Urothelium cell line (cell line): ENCODE data around the gene THRB.

Experiments
- DNase-seq: peaks from one replicate; pipeline ENCODE4 v3.0.0; 2011; ENCODE audit warnings: low spot score, mixed read lengths
- FAIRE-seq: peaks from 2 replicates; lab custom pipeline; 2011; peaks lifted over from hg19 to GRCh38; lab: Jason Lieb, UNC

Gene THRB

GRCh38 chr3:24492971-24493551, 1.6 kb downstream of the THRB start:
- DNase-seq (no peak), FAIRE-seq (no peak)

DNA sequence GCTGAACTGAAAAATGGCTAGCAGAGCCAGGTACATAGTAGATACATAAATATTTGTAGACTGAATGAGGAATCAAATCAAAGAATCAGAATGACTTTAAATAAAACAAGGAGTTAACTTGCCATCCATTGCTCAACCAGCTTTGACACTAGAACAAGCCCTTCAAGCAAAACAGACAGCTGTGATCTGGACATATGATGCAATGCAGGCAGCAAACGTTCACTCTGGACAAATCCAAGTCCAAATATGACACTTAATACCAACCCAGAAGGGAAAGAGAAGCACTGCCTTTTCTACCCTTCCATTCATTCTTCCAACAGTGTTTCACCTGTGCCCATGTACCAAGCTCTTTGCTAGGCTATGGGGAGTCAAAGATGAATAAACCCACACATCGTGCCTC, 4.5 kb downstream of the THRB start:
- DNase-seq = no peak
- FAIRE-seq = no peak

DNA sequence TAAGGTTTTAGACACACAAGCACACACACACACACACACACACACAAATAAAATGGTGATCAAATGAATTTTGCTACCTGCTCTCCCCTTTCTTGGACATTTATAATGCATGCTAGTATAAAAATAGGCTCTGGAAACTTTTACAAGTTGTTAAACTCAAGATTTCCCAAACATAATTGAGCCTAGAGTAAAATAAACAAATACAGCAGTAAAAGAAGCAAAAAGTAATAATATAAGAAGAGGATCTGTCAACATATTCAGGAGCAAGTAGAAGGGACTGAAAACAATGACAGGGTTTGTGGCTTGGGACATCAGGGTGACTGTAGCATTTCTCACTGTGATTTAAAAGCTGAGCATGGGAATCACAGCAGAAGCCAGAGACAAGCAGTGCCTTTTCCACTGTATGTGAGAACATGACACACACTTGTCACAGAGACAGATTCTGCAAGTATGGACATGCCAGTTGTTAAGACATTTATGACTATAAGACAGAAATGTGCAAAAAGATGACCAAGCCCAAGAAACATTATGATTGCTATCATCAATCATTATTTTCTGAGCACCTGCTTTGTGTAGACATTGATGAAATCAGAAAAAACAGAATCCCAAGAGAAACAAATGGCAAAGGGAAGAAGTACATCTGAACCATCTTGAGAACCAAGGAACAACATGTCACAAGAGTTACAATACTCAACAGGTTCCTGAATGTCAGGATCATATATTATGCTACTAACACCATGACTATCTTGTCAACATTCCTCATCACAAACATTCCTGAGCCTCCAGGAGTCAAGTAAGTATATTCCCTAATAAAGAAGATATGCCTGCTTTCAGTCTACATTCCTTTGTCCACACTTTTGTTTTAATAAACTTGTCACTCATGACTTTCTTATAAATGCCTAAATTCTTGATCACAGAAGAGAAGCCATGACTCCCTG, 7.1 kb downstream of the THRB start:
- DNase-seq = no peak
- no peak for FAIRE-seq

GRCh38 chr3:24485511-24485910, 9.1 kb downstream of the THRB start:
- FAIRE-seq (no peak), DNase-seq (no peak)

DNA sequence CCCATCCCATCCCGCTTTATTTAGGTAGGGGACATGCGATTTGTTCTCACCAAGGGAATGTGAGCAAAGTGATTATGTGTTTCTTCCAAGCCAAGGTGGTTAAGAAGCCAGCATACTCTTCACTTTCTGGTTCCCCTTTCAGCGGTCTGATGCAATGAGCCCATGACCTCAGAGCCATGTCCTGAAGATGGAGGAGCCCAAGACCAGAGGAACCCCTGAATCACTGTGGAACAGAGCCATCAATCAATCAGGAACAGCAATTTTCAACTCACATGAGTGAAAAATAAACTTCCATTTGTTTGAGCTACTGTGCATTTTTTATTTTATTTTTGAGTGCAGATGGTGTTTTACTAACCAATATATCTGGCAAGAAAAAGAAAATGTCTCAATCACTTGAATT, 10.8 kb downstream of the THRB start:
- FAIRE-seq (no peak), DNase-seq (no peak)

DNA sequence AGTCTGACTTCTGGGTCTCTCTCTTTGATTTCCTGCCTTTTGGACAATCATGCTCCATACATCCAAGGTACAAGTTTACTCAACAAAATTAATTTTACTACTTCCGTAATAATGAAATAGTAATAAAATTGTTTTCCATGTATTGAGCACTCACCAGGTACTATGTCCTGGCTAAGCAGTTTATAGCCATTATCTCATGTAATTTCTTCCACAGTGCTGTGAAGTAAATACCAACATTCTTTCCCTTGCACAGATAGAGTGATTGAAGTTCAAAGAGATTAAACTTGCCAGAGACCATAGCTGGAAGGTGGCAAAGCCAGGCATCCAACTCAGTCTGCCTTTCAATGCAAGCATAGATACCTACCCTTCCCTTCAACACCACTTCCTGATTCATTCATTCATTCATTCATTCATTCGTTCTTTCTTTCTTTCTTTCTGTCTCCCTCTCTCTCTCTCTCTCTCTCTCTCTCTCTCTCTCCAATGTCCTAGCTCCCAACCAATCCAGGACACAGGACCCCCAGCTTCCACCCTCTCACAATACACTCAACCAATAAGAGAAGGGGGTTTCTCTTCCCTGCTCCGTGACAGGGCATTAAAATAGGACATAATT, 12.4 kb downstream of the THRB start:
- DNase-seq (no peak), FAIRE-seq (no peak)

DNA sequence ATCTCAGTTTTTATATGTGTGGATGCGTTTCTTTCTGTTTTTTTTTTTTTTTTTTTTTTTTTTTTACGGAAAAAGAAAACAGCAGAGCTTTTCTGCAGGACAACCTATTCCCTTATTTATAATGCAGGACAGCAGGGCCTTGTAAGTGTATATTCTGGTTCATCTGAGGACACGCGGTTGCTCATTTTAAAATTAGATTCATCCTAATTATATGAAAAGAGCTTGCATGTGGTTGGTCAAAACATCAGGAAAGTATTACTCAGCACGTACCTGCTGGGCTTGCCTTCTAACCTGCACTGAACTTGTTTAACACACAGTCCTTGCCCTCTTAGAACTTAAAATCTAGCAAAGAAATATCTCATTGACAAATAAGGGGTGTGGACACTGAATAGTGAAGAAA, 13.5 kb downstream of the THRB start:
- FAIRE-seq = no peak
- no peak for DNase-seq

DNA sequence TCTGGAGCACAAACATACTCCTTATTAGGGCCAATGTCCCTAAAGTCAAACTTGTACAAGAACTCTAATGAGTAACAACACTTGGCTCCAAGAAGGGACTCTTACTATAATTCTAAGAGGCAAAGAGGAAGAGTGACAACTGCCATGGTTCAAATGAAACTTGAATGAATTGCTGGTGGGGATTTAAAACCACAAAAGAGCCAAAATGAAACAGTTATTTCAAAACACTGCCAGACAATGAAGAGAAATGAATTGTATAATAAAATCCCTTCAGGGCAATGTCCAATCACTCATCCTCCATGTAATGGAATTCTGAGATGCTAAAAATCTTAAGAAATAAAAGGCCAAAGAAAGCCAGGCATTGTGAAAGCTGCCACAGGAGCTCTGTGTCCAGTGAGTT, 14.2 kb downstream of the THRB start:
- no peak for FAIRE-seq
- no peak for DNase-seq

- FAIRE-seq = no peak
- DNase-seq = peak; percentile 48
Observed at GRCh38 chr3:24479816-24480215, 14.8 kb downstream of the THRB start.

DNA sequence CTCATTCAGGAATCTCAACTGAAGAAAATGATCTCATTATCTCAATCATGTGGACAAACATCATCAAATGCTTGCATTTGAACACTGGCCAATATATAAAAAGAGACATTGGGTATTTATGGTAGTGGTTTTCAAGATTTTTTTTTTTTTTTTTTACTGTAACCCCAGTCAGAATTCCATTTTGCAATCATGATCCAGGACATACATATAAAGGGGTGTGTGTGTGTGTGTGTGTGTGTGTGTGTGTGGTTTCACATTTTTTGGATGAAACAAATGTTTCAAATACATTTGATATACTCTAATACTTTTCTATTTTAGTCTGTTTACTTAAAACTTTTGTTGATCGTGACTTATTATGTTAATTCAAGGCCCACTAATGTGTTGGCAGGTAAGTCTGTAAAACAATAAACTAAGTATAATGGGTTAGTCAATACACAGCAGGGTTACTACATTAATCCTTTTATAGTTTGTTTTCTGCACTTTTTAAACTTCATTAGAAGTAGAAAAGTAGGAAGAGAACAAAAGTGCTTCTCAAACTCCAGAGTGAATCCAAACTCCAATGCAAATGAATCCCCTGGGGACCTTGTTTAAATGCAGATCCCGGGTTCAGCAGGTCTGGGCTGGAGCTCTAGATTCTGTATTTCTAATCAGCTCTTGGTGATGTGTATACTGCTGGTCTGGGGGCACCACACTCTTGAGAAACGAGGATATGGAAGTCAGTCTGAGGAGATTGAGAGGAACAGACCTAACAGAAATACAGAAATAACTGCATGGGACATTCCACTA, 17.6 kb downstream of the THRB start:
- DNase-seq = no peak

DNA sequence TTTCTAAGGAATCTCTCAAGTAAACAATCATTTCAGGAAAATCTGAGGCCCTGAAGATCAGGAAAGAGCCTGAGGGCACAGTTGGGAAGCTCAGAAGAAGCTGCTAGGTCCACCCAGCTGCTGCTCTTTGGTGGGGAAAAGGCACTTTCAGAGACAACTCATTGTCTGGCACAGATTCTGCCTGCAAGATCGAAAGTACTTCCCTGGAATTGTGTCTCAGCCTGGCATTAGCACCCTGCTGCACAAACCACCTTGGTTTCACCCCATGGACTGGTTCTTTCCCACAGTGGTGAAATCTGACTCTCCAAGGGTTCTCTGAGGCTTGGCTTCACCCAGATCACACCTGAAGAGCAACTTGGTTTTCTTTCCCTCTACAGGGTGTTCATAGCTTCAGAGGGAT, 18.7 kb downstream of the THRB start:
- FAIRE-seq (no peak), DNase-seq (no peak)

More for the DNA sequence above, 17.6 kb downstream of the THRB start:
- FAIRE-seq = no peak

DNA sequence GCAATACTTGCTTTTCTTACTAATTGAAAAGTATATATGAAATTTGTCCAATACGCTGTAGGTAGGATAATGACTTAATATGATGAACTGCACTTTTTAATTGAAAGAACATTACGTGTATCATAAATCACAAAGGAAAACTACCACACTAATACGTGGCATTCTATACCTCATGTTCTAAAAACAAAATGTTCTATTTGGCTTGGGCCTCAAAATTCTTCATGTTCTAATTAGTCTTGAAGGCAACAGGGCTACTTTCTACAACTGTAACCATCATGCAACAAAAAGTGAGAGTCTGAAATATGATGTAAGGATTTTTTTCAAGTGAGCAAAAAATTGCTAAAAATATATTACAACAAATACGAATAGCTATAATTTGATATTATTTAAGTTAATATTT, 19.8 kb downstream of the THRB start:
- no peak for DNase-seq
- FAIRE-seq = no peak

- no peak for DNase-seq
- FAIRE-seq = no peak
Observed at GRCh38 chr3:24472358-24472757, 22.3 kb downstream of the THRB start.

GRCh38 chr3:24471486-24471885, 23.2 kb downstream of the THRB start:
- FAIRE-seq = no peak
- no peak for DNase-seq

DNA sequence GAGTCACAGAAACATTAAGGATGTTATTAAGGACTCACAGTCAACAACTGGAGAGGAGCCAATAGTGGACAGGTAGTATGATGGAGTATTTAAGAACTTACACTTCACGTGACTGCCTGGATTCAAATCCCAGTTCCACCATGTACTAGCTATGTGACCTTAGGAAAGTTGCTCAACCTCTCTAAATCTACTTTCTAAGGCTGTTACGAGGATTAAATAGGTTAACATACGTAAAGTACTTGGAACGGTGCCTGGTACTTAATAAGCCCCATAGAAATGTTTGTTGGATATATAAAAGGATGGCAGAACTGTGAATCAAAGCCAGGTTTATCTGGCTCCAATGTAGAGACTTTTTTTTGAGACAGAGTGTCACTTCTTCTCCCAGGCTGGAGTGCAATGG, 24.4 kb downstream of the THRB start:
- DNase-seq (no peak), FAIRE-seq (no peak)

GRCh38 chr3:24464389-24464788, 30.3 kb downstream of the THRB start:
- FAIRE-seq (no peak), DNase-seq (no peak)

- FAIRE-seq = no peak
- DNase-seq = no peak
Observed at GRCh38 chr3:24462737-24463136, 31.9 kb downstream of the THRB start.

GRCh38 chr3:24460974-24461373, 33.7 kb downstream of the THRB start:
- FAIRE-seq = no peak
- DNase-seq = no peak

DNA sequence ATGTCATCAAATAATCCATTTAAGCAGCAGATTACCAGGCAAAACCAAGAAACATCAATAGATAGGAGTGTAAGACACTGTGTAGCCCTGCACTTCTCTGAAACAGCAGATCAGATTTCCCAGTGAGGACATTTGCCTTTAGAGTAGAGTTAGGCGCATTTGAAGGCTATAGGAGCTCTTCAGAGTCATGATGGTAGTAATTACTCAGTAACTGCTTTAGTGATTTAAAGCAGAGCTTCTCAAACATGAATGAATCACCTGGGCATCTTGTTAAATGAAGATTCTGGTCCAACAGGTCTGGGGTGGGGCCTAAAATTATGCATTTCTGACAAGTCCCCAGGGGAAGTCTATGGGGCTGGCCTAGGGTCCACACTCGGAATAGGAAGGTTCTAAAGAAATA, 36.9 kb downstream of the THRB start:
- no peak for DNase-seq
- no peak for FAIRE-seq

GRCh38 chr3:24454856-24455255, 39.8 kb downstream of the THRB start:
- DNase-seq (no peak), FAIRE-seq (no peak)

DNA sequence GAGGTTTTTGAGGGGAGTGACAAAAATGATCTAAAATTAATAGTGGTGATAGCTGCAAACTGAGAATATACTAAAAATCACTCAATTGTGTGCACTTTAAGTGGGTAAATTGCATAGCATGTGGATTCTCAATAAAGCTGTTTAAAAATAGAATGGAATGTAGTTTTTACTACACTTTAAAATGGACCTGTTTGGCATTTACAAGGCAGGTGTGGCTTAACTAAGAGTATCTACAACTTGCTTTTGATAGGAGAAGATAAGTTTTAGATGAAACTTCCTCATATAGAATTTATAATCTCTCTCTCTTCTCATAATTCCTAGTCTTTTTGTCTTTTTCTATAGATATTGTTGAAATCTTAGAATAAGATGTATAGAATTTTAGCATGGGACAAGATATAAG, 40.3 kb downstream of the THRB start:
- FAIRE-seq = no peak

More for the DNA sequence above, 40.3 kb downstream of the THRB start:
- no peak for DNase-seq
